GM12801 (cell line): Measurements from ENCODE around the gene MYADML2.

Experiments used
- TF ChIP-seq, protein P1 (sequence below): IDR thresholded peaks from one replicate; pipeline ENCODE4 v1.5.1; 2011; ENCODE audit warnings: control low read depth; ENCODE audit not compliant: insufficient read length; ENCODE audit errors: extremely low read depth

Gene MYADML2

GRCh38 chr17:81968850-81969812 is 22.1 kb upstream of the MYADML2 start:
- TF ChIP-seq, protein P1, sequence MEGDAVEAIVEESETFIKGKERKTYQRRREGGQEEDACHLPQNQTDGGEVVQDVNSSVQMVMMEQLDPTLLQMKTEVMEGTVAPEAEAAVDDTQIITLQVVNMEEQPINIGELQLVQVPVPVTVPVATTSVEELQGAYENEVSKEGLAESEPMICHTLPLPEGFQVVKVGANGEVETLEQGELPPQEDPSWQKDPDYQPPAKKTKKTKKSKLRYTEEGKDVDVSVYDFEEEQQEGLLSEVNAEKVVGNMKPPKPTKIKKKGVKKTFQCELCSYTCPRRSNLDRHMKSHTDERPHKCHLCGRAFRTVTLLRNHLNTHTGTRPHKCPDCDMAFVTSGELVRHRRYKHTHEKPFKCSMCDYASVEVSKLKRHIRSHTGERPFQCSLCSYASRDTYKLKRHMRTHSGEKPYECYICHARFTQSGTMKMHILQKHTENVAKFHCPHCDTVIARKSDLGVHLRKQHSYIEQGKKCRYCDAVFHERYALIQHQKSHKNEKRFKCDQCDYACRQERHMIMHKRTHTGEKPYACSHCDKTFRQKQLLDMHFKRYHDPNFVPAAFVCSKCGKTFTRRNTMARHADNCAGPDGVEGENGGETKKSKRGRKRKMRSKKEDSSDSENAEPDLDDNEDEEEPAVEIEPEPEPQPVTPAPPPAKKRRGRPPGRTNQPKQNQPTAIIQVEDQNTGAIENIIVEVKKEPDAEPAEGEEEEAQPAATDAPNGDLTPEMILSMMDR, result no peak

GRCh38 chr17:81968396-81968745 is 21.3 kb upstream of the MYADML2 start:
- TF ChIP-seq, protein P1, result no peak

DNA sequence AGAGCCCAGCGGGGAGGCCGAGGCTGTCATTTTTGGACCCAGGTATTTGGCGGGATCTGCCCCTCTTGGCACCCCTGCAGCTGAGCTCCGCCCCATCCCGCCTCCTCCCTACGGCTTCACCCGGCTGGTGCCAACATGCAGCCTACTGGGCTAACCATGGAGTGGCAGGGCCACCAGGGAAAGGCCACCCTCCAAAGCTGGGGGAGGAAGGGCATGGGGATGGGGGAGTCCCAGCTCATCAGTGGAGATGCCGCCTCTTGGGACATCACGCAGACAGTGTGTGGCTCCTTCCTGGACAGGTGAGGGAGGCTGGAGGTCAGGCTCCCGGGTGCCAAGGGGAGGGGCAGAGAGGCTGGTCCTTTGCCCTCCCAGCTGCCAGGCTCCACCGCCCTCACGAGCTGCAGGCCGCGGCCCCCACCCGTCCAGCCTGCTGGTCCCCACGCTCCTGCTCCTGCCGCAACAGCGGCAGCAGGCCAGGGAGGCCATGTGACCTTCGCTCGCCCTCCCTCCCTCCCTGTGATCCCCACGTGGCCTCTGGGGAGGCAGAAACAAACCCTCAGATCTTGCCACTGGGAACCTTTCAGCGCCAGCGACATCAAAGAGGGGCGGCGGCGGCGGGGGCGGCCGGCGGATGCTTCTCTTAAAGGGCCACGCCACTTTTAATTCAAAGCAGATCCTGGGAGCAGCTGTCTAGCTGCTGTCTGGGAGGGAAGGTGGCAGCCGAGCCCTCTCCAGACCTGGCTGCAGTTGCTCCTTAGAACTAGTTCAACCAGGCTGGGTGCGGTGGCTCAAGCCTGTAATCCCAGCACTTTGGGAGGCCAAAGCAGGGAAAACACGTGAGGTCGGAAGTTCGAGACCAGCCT is 20.7 kb upstream of the MYADML2 start:
- TF ChIP-seq, protein P1, result no peak

GRCh38 chr17:81967244-81967532 is 20.2 kb upstream of the MYADML2 start:
- TF ChIP-seq, protein P1, result no peak

GRCh38 chr17:81966343-81967243 is 19.6 kb upstream of the MYADML2 start:
- TF ChIP-seq, protein P1, result no peak

GRCh38 chr17:81964081-81964849 is 17.2 kb upstream of the MYADML2 start:
- TF ChIP-seq, protein P1, result no peak
